ENCODE results near the gene GHRHR.

GHRHR gene

DNA sequence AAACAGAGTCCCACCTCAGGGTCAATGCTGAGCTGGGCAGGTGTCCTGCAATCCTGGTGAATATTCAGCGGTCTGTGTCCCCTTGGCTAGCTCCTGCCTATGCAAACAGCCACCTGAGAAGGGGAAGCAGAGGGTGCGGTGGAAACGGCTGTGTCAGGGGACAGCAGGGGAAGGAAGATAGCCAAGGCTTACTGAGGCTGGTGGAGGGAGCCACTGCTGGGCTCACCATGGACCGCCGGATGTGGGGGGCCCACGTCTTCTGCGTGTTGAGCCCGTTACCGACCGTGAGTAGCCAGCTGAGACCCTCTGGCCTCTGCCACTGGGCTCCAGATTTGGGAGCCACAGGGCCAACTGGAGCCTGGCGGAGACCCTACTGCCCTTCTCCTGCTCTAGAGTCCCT, at the start of gene GHRHR:
GHRHR (plus strand) TSS at position 112 of the 400 bp plus-strand sequence; CDS start at position 228, 116 bp downstream.
- Mint-ChIP-seq H3K4me3 (no peak within 1 kb of the TSS), H3K27ac (no peak within 1 kb of the TSS), H3K27me3 (peaks cover 23% of the 10 kb centered on the region), H3K4me1 (ENCODE audit: low read depth) (no peaks in the 10 kb centered on the region), H3K36me3 (ENCODE audit: low read depth) (no peaks in the 10 kb centered on the region), H3K9me3 (no peaks in the 10 kb centered on the region)

DNA sequence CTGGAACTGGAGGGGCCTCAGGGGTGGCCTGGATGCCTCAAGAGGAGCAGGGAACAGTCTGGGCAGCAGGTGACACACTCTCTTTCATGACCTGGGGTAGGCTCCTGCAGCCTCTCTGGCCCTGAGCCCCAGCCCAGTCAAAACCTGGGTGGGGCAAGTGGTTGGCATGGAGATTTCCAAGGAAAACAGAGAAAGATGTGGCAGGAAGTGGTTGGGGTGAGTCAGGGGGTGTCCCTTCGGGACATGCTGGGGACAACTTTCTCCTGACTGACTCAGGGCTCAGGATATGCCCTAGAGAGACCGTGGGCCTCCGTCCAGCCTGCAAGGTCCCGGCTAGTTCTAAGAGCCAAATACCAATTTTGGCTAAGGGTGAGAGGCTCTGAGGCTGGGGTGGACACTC, 49.2 kb upstream of the GHRHR start:
- H3K36me3 Mint-ChIP-seq (ENCODE audit: low read depth), result no peaks in the 10 kb centered on the region

DNA sequence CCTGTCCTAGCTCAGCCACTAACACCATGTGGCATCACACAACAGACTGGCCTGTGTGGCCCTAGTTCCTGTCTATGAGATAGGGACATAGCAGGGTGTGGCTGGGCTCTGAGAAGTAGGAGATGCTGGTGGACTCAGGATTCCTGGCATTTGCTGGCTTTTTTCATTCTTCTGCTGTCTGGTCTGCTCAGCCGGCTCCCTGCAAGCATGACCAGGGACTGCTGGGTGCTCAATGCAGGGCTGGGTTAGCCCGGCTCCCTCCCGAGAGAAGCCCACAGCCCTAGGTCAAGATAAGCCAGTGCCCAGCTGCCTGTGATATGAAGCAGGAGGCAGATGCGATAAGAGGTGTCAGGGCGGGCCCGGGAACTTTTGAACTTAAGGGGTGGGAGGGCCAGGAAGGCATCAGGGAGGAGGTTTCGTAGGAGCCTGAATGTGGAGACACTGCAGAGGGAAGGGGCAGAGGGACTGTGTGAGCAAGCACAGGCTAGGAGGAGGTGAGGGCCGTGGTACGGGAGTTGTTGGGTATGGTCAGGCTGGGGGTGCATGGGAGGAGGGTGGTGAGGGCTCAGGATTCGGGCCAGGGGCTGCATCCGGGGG, 48.6 kb upstream of the GHRHR start:
- no peaks in the 10 kb centered on the region for H3K27me3 Mint-ChIP-seq
- H3K27ac Mint-ChIP-seq, result peak overlapping the region; percentile 55
- H3K4me1 Mint-ChIP-seq (ENCODE audit: low read depth), result no peaks in the 10 kb centered on the region
- H3K4me3 Mint-ChIP-seq, result no peak overlapping the region
- no peaks in the 10 kb centered on the region for H3K36me3 Mint-ChIP-seq (ENCODE audit: low read depth)
- no peaks in the 10 kb centered on the region for H3K9me3 Mint-ChIP-seq

More for the DNA sequence above, 49.2 kb upstream of the GHRHR start:
- Mint-ChIP-seq H3K4me3 (no peak overlapping the region), H3K27ac (no peak overlapping the region), H3K9me3 (no peaks in the 10 kb centered on the region), H3K4me1 (ENCODE audit: low read depth) (no peaks in the 10 kb centered on the region), H3K27me3 (no peaks in the 10 kb centered on the region)

DNA sequence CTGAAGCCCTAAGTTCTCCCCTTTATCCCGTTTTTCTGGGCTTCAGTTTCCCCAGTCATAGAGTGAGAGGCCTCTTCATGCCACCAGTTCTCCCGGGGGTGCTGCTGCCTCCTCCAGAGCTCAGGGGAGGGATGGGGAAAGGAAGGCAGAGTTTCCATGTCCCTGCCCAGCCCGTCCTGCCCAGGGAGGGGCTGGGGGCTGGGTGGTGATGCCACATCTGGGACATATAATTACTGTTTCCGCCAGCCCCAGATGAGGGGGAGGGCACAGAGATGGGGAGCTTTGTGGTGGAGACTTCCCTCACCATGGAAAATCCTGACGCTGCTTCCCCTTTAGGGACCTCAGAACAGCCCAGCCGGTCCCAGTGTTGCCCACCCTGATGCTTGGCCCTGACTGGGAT, 48.0 kb upstream of the GHRHR start:
- H3K27me3 Mint-ChIP-seq, result no peaks in the 10 kb centered on the region
- no peaks in the 10 kb centered on the region for H3K36me3 Mint-ChIP-seq (ENCODE audit: low read depth)
- no peak overlapping the region for H3K27ac Mint-ChIP-seq
- no peaks in the 10 kb centered on the region for H3K4me1 Mint-ChIP-seq (ENCODE audit: low read depth)
- H3K9me3 Mint-ChIP-seq, result no peaks in the 10 kb centered on the region
- no peak overlapping the region for H3K4me3 Mint-ChIP-seq

DNA sequence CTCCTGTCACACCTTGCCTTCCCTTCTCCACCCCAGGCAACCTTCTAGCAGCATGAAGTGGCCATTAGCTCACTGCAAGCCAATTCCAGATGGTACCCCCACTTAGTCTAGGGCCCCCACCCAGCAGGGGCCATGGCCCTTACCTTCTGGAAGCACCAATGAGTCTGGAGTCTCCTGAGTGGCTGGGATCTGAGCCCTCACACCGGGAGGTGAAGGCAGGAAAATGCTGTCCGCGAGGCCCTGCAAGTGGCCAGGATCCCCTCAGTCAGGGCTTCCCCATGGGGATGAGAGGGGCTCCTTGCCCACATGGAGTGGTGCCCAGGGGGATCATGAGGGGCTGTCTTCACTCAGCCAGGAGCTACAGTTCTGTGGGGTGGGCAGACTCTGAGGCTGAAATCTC, 47.5 kb upstream of the GHRHR start:
- Mint-ChIP-seq H3K27me3 (no peaks in the 10 kb centered on the region), H3K36me3 (ENCODE audit: low read depth) (no peaks in the 10 kb centered on the region), H3K4me1 (ENCODE audit: low read depth) (no peaks in the 10 kb centered on the region), H3K4me3 (no peak overlapping the region), H3K27ac (no peak overlapping the region), H3K9me3 (no peaks in the 10 kb centered on the region)

DNA sequence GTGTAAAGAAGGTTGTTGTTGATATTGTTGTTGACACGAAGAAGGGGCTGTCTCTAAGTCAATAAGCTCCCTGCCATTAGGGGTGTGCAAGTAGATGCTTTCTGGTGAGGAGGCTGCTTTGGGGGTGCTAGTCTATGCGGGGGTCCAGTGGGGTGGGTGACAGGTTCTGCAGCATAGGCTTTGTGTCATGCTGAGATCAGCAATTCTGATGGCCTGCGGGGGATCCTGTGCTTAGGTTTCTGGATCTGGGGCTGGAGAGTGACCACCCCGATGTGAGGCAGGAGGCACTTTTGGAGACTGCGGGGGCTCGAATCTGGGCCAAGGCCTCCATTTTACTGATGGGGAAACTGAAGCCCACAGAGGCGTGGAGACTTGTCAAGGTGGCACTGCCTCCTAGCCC, 47.0 kb upstream of the GHRHR start:
- no peaks in the 10 kb centered on the region for H3K27me3 Mint-ChIP-seq
- no peaks in the 10 kb centered on the region for H3K9me3 Mint-ChIP-seq

DNA sequence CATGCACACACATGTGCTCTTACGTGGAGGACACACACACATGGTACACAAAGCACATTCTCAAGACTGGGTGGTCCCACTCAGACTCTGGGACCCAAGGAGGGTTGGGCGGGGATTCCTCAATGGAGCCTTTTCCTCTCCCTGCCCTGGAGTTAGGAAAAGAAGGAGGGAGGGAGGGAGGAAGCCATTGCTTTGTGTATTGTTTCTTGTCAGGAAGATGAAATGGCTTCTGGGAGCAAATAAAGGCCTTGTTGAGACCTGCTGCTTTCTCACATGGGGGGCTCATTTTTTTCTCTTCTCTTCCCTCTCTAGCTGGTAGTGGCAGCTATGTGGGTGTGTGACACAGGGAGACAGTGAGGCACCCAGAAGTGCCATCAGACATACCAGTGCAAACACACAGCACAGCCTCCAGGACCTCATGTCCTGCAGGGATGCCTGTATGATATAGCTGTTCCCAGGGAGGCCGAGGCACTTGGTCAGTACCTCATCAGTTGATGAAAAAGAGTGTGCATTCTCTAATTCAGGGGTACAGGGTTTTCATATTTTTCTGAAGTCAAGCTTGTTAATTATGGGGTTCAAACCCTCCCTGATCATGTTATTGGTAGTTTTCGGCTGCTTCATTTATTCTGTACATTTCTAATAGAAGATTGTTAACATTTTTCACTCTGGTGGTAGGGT, 46.4 kb upstream of the GHRHR start:
- H3K27ac Mint-ChIP-seq, result no peak overlapping the region
- no peaks in the 10 kb centered on the region for H3K4me1 Mint-ChIP-seq (ENCODE audit: low read depth)
- no peak overlapping the region for H3K4me3 Mint-ChIP-seq
- no peaks in the 10 kb centered on the region for H3K27me3 Mint-ChIP-seq
- no peaks in the 10 kb centered on the region for H3K36me3 Mint-ChIP-seq (ENCODE audit: low read depth)
- no peaks in the 10 kb centered on the region for H3K9me3 Mint-ChIP-seq

More for the DNA sequence above, 47.0 kb upstream of the GHRHR start:
- Mint-ChIP-seq H3K27ac (no peak overlapping the region), H3K36me3 (ENCODE audit: low read depth) (no peaks in the 10 kb centered on the region), H3K4me1 (ENCODE audit: low read depth) (no peaks in the 10 kb centered on the region), H3K4me3 (no peak overlapping the region)

DNA sequence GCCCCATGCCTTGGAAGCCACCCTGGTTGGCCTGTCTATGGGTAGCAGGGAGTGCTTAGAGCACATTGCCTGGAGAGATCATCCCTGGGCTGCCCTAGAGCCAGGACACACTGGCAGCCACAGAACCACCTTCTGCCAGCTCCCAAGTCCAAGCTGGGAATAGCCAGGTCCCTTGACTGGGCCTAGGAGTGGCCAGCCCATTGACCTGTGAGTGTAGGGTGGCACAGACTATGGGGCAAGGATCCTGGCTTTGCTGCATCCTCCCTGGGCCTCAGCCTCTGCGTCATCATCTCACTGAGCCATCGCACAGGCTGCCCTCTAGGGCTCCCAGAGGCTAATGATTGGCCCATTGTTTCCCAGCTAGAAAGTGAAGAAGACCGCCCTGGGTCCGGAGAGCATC, 45.1 kb upstream of the GHRHR start:
- H3K9me3 Mint-ChIP-seq, result no peaks in the 10 kb centered on the region
- H3K27ac Mint-ChIP-seq, result no peak overlapping the region
- no peak overlapping the region for H3K4me3 Mint-ChIP-seq
- H3K36me3 Mint-ChIP-seq (ENCODE audit: low read depth), result no peaks in the 10 kb centered on the region
- no peaks in the 10 kb centered on the region for H3K4me1 Mint-ChIP-seq (ENCODE audit: low read depth)
- H3K27me3 Mint-ChIP-seq, result no peaks in the 10 kb centered on the region

DNA sequence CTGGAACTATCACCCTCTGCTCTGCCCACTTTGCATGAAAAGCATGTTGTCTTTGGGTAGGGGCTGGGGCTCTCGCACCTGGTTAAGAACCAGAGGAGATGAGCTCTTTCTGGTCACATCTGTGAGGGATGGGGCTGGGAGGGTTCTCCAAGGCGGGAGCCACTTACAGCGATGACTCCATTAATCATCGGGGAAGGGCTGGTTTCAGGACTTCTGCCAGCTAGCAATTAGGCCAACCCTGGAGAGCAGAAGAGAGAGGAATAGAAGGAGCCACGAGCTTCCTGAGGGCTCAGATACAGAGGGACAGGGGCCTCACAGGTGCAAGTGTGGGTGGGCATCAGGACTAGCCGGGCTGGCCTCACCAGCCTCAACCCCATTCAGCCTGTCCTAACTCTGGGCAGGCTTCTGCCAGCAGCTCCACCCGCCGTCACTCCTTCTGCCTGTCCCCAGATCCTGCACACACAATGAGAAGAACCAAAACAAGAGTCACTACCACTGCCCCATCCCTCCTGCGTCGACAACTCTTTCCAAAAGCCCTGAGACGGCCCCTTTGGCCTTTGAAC, 43.7 kb upstream of the GHRHR start:
- H3K27ac Mint-ChIP-seq, result no peak overlapping the region
- H3K4me3 Mint-ChIP-seq, result no peak overlapping the region
- H3K9me3 Mint-ChIP-seq, result no peaks in the 10 kb centered on the region

DNA sequence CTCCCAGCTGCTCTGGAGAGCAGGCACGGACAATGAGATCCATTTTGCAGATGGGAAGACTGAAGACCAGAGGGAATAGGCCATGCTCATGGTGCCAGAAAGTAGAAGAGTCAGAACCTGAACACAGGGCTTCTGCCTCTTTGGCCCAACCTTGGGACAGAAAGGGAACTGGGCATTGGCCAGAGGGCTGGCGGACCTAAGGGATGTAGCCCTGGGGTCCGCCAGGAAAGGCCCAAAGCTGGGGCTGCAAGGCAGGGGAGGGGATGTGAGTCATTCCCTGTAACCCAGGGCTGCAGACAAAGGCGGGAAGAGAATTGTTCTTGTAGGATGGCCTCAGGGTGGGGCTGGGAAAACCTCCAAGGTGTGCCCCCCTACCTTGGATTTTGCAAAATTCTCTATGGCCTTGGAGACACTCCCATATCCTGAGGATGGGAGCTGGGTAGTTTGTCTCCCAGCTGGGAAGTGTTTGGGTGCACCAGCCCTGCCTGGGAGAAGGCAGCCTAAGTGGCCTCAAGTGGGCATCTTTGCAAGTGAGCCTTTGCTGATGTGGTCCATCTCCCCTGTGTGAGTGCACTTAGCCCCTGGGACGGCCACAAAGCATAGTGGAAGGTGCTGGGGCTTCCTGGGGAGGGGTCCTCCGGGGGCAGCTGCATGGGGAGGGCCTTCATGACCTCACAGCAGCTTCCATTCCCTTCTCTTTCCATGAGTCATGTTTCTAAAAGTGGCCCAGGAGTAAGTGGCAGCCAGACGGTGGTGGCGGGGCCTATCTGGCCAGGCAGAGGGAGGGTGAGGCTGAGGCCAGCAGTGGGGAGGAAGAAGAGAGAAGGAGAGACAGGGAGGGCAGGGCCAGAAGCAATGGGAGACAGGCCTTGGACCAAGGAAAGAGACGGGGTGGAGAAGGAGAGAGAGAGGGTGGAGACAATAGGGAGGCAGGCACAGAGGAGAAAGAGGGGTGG, 42.9 kb upstream of the GHRHR start:
- H3K9me3 Mint-ChIP-seq, result no peaks in the 10 kb centered on the region
- H3K4me1 Mint-ChIP-seq (ENCODE audit: low read depth), result no peaks in the 10 kb centered on the region
- no peak overlapping the region for H3K4me3 Mint-ChIP-seq

More for the DNA sequence above, 43.7 kb upstream of the GHRHR start:
- H3K27me3 Mint-ChIP-seq, result no peaks in the 10 kb centered on the region
- H3K4me1 Mint-ChIP-seq (ENCODE audit: low read depth), result no peaks in the 10 kb centered on the region
- no peaks in the 10 kb centered on the region for H3K36me3 Mint-ChIP-seq (ENCODE audit: low read depth)

DNA sequence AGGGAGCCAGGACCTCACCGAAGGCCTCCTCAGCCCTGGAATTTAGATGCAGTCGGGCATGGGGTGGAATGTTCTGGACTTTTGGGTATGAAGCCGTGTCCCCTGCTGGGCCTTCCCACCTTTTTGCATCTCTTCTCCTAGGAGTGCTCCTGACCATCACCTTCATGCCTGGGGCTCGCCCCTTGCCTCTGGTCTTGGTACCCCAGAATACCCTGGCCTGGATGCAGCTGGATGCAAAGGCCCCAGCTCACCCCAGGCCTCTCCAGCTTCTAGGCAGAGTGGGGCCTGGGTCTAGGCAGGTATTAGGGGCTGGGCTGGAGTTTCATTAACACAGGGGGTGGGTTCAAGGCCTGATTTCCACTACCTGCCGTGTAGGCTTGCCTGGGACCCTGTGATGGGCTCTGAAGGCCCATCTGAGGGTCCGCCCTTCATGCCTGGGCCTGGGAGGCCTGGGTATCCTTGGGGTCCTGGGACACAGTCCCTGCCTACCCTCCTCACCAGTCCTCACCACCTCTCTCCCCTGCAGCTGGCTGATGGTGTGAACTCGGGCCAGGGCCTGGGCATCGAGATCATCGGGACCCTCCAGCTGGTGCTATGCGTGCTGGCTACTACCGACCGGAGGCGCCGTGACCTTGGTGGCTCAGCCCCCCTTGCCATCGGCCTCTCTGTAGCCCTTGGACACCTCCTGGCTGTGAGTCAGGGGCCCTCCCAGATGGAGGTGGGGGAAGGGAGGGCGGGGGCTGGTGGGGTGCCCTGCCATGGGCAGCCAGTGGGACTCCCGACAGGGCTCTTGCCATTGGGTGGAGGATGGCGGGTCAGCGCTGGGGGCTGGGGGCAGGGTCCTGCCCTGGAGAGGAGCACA, 42.0 kb upstream of the GHRHR start:
- Mint-ChIP-seq H3K36me3 (ENCODE audit: low read depth) (no peaks in the 10 kb centered on the region), H3K27ac (no peak overlapping the region), H3K4me1 (ENCODE audit: low read depth) (no peaks in the 10 kb centered on the region), H3K9me3 (peaks cover under 1% of the 10 kb centered on the region), H3K27me3 (no peaks in the 10 kb centered on the region), H3K4me3 (no peak overlapping the region)

More for the DNA sequence above, 42.9 kb upstream of the GHRHR start:
- Mint-ChIP-seq H3K36me3 (ENCODE audit: low read depth) (no peaks in the 10 kb centered on the region), H3K27ac (no peak overlapping the region), H3K27me3 (no peaks in the 10 kb centered on the region)

DNA sequence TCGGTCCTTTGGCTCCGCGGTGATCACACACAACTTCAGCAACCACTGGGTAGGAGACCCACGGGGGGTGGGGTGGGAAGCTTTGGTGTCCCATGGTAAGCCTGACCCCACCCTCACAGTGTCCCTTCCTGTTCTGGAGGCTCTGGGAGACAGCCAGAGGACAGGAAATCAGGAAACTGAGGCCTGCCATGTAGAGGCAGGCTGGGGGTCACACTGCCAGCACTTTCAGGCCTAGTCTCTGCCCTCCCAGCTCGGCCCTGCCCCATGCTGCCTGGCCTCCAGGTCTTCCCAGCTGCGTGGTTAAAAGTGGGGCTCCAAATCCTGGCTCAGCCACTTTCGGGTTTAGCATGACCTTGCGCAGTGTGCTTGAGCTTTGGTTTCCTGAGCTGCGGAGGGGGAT, 41.2 kb upstream of the GHRHR start:
- Mint-ChIP-seq H3K27me3 (no peaks in the 10 kb centered on the region), H3K27ac (no peak overlapping the region), H3K36me3 (ENCODE audit: low read depth) (no peaks in the 10 kb centered on the region), H3K9me3 (peaks cover 3% of the 10 kb centered on the region), H3K4me3 (no peak overlapping the region), H3K4me1 (ENCODE audit: low read depth) (no peaks in the 10 kb centered on the region)

DNA sequence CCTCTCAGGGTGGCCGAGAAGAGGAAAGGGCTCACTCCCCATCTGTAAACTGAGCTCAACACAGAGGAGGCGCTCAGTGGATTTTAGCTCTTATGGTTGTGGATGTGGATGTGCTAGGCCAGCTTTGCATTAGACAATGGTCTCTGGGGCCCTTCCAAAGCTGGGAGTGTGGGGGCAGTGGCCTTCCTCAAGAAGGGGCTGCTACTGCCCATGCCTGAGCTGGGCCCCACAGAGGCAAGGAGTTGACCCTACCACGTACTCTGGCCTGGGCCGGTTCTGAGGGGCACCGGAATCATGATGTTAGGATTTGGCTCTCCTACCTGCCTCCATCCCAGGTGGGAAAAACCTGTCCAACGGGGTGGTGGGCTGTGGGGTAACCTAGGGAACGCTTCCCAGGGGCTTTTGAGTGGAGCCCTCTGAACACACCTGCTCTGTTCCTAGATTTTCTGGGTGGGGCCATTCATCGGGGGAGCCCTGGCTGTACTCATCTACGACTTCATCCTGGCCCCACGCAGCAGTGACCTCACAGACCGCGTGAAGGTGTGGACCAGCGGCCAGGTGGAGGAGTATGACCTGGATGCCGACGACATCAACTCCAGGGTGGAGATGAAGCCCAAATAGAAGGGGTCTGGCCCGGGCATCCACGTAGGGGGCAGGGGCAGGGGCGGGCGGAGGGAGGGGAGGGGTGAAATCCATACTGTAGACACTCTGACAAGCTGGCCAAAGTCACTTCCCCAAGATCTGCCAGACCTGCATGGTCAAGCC, 40.6 kb upstream of the GHRHR start:
- Mint-ChIP-seq H3K36me3 (ENCODE audit: low read depth) (no peaks in the 10 kb centered on the region), H3K9me3 (peaks cover 3% of the 10 kb centered on the region), H3K4me1 (ENCODE audit: low read depth) (no peaks in the 10 kb centered on the region), H3K27me3 (no peaks in the 10 kb centered on the region), H3K4me3 (no peak overlapping the region), H3K27ac (no peak overlapping the region)

Measured in stimulated activated naive CD8-positive, alpha-beta T cell treated with anti-CD3 and anti-CD28 coated beads, Interleukin-15, Interleukin-2, amounts not matched to agents 100 ng/mL and 50 ng/mL, for 24 hours (primary cell).